HCT116 (cell line): Measurements from ENCODE around the gene MPP2.

Experiments
- CBX3 ChIP-seq: IDR thresholded peaks from 2 replicates; pipeline ENCODE4 v1.6.1; 2012; ENCODE audit warnings: low read depth
- CEBPB ChIP-seq: IDR thresholded peaks from 2 replicates; pipeline ENCODE4 v1.6.1; 2012; ENCODE audit warnings: low read depth
- EZH2 ChIP-seq: fragments of 200-600 bp; sonication (generic); IDR thresholded peaks from 2 replicates; pipeline ENCODE4 v1.6.1; 2017; ENCODE audit warnings: antibody characterized with exemption, mixed run types
- EZH2phosphoT487 ChIP-seq: fragments of 200-600 bp; IDR thresholded peaks from 2 replicates; pipeline ENCODE4 v1.6.1; 2018; ENCODE audit warnings: antibody characterized with exemption, borderline replicate concordance
- JUND ChIP-seq: IDR thresholded peaks from 2 replicates; pipeline ENCODE4 v1.6.1; 2012
- POLR2A ChIP-seq: IDR thresholded peaks from 2 replicates; pipeline ENCODE4 v1.7.0; 2011; ENCODE audit warnings: borderline replicate concordance; ENCODE audit not compliant: insufficient read depth, insufficient read length; ENCODE audit errors: extremely low read depth
- POLR2AphosphoS5 ChIP-seq: IDR thresholded peaks from 2 replicates; pipeline ENCODE4 v1.6.1; 2011; ENCODE audit warnings: mild to moderate bottlenecking, low read depth, low read length, moderate library complexity
- SIN3A ChIP-seq: IDR thresholded peaks from 2 replicates; pipeline ENCODE4 v1.6.1; 2012; ENCODE audit warnings: low read depth
- TF ChIP-seq, protein P1 (sequence below), 3 experiments: fragments of 200-600 bp in 1 of 3; sonication (generic) in 1 of 3; IDR thresholded peaks in 2 of 3; conservative IDR thresholded peaks in 1 of 3; 2 replicates each; pipeline ENCODE4 v1.5.1; 2012 to 2017; ENCODE audit warnings: low read depth in 2 of 3, low read length in 2 of 3, antibody characterized with exemption in 1 of 3, borderline replicate concordance in 1 of 3, control low read depth in 1 of 3, mild to moderate bottlenecking in 1 of 3, mixed read lengths in 1 of 3, mixed run types in 1 of 3, moderate library complexity in 1 of 3; ENCODE audit not compliant: insufficient read depth in 1 of 3
- TF ChIP-seq, protein P2 (sequence below): IDR thresholded peaks from 2 replicates; pipeline ENCODE4 v1.6.1; 2012
- TF ChIP-seq, protein P3 (sequence below): IDR thresholded peaks from 2 replicates; pipeline ENCODE4 v1.6.1; 2012

DNA sequence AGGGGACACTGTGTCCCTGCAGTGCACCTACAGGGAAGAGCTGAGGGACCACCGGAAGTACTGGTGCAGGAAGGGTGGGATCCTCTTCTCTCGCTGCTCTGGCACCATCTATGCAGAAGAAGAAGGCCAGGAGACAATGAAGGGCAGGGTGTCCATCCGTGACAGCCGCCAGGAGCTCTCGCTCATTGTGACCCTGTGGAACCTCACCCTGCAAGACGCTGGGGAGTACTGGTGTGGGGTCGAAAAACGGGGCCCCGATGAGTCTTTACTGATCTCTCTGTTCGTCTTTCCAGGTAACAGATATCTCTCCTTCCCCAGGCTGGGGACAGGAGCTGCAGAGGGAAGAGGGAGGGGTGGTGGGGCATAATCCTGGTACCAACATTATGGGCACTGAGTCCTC lies 58.7 kb downstream of the MPP2 start:
- TF ChIP-seq EZH2phosphoT487 (no peak), JUND (no peak), CEBPB (no peak), EZH2 (no peak), POLR2A (no peak), SIN3A (no peak), POLR2AphosphoS5 (no peak), CBX3 (no peak)
- TF ChIP-seq, protein P1, sequence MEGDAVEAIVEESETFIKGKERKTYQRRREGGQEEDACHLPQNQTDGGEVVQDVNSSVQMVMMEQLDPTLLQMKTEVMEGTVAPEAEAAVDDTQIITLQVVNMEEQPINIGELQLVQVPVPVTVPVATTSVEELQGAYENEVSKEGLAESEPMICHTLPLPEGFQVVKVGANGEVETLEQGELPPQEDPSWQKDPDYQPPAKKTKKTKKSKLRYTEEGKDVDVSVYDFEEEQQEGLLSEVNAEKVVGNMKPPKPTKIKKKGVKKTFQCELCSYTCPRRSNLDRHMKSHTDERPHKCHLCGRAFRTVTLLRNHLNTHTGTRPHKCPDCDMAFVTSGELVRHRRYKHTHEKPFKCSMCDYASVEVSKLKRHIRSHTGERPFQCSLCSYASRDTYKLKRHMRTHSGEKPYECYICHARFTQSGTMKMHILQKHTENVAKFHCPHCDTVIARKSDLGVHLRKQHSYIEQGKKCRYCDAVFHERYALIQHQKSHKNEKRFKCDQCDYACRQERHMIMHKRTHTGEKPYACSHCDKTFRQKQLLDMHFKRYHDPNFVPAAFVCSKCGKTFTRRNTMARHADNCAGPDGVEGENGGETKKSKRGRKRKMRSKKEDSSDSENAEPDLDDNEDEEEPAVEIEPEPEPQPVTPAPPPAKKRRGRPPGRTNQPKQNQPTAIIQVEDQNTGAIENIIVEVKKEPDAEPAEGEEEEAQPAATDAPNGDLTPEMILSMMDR (IDR thresholded peaks at IDR 0.05 in 2 of 3, conservative IDR thresholded peaks at IDR 0.05 in 1 of 3; ENCODE audit: borderline replicate concordance in 1 of 3, insufficient read depth in 1 of 3, low read depth in 2 of 3, low read length in 2 of 3): no peak
- TF ChIP-seq, protein P2, sequence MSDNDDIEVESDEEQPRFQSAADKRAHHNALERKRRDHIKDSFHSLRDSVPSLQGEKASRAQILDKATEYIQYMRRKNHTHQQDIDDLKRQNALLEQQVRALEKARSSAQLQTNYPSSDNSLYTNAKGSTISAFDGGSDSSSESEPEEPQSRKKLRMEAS: no peak
- TF ChIP-seq, protein P3, sequence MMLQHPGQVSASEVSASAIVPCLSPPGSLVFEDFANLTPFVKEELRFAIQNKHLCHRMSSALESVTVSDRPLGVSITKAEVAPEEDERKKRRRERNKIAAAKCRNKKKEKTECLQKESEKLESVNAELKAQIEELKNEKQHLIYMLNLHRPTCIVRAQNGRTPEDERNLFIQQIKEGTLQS: no peak
